HG03196 (cell line): ENCODE results near the gene EPS8L2.
"Not testable (repeated sequence)": the region's sequence is repeated elsewhere in the genome, so short reads cannot be mapped to it uniquely, and the experiment has no call there.

Experiments used
- ATAC-seq: cut with Tn5 transposase; IDR thresholded peaks from one replicate; pipeline ENCODE4 v1.9.1; 2021; ENCODE audit not compliant: unreplicated experiment

EPS8L2 gene

DNA sequence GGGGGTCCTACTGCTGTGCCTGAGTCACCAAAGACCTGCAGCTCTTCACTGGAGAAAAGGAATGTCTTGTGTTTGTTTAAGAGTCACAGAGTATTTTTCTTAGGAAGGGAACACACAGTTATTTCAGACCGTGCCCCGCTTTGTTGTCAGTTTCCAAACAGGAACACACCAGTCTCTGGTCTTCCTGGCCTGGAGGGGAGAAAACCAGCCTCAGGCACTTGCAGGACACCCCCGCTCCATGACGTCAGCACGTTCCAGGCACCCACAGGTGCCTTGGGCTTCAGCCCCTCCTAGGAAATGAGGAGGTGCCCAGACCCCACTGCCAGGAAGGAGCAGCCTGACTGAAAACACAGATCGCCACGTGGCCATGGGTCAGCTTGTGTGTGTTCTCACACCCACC is 16.4 kb upstream of the EPS8L2 start:
- no peak for ATAC-seq

DNA sequence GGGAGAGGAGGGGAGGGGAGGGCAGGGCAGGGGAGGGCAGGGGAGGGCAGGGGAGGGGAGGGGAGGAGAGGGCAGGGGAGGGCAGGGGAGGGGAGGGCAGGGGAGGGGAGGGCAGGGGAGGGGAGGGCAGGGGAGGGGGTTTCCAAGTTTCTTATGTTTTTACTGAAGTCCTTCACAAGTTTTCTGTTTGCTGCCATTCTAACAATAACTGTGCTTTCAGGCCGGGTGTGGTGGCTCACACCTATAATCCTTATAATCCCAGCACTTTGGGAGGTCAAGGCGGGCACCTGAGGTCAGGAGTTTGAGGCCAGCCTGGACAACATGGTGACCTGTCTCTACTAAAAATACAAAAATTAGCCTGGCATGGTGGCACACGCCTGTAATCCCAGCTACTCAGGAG is 15.8 kb upstream of the EPS8L2 start:
- not testable (repeated sequence) for ATAC-seq

DNA sequence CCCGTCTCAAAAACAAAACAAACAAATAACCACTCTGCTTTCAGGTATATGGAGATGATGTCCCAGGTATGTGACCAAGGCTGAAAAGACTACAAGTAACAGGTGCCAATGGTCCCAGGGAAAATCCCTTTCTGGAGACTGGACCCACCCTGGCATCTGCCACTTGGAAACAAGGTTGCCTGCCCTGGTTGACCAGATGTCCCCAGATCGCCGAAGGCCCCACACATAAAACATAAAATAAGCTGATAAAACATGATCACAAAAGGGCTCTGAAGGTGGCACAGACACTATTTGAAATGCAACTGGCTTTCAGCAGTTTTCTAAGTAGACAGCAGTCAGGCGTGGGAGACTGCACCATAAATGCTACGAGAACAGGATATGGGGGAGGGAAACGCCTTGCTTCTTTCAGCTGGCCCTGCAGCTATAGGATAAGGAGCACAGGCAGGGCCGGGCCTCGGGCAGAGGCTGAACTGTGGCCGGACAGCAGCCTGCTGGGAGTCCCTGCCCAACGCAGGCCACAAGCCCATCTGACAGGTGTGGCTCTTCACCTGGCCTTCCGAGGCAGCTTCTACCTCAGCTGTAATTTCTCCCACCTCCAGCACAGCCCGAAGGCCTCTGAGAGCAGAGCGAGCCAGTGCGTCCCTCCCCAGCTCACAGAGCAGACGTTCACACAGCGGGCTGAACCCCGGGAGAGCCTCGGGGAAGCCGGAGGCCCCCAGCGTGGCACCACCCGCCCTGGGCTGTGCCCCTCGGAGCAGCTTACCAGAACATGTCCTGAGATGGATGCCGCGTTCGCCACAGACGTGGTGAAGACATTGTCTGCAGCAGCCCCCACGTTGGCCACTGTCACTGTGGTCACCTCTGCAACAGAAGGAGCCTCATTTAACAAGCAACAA is 15.0 kb upstream of the EPS8L2 start:
- ATAC-seq, result no peak

DNA sequence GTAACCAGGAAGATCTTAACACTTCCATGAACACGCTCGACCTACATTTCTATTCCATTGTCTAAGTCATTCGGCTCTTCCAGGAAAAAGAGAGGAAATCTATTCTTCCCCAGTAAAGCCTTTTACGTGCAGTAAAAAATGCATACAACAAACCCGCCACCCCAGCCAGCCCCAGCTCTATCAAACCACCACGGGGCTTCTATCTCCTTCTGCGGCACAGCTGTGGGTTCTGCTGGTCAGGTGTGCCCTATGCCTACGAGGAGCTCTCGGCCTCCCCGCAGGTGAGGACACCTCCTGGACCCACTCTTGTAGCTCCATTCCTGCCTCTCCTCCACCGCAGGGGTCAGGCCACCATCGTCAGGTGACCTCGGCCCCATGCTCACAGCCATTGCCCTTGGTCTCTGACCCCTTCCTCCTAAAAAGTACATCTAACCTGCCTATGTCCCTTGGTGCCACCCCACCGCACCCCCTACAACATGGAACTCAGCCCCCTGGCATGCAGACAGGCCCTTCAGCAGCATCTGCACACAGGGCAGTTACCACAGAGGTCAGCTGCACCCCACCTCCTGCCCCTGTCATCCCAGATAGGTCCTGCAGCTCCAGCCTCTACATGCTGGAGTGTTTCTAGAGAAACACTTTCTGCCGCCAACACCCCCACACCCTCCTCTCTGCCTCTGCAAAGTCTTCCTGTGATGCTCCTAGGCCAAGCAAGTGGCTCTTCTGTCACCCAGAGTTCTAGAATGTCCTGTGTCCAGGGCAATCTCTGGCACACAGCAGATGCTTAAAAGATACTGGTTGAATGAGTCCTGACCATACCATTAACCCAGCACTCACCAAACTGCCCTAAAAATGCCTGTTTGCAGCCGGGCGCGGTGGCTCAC is 14.1 kb upstream of the EPS8L2 start:
- ATAC-seq, result no peak

DNA sequence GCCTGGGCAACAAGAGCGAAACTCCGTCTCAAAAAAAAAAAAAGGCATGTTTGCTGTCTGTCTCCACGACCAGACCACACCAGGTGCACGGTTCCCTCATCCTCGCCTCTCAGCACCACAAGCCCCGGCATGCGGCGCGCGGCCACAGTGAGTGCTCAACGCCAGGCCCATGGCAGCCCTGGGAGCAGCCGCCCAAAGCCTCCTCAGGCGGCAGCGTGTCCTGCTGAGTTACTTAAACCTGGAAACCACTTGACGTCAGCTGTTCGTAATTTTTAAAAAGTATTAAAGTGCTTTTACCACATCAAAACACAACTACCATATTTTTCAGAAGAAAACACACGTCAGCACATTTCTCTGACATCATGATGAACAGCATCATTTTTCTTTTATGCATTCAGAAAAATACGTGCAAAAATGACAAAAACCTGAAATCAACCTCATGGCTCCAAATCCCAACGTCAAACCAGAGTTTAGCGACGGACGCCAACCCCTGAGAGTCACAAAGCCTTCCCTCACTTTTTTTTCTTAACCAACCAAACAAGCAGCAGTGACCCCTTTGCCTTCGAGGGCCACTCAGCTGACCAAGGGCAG is 13.1 kb upstream of the EPS8L2 start:
- no peak for ATAC-seq

DNA sequence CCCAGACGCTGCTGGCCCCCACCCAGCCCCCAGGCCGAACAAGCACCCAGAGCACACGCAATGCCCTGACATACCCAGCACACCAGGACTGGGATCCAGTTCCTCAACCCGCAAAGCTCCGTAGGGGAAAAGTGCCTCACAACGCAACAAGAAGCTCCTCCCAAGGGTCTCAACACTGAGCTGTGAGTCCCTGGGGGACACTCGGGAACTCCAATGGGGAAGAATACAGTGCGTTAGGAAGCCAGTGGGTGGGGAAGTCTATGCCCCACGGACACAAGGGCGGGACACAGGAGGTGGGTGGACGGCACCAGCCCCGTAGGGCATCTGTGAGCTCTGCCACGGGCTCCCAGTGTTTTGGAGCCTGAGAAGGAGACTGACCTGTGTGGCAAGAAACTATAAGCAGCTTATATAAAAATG is 12.6 kb upstream of the EPS8L2 start:
- no peak for ATAC-seq

DNA sequence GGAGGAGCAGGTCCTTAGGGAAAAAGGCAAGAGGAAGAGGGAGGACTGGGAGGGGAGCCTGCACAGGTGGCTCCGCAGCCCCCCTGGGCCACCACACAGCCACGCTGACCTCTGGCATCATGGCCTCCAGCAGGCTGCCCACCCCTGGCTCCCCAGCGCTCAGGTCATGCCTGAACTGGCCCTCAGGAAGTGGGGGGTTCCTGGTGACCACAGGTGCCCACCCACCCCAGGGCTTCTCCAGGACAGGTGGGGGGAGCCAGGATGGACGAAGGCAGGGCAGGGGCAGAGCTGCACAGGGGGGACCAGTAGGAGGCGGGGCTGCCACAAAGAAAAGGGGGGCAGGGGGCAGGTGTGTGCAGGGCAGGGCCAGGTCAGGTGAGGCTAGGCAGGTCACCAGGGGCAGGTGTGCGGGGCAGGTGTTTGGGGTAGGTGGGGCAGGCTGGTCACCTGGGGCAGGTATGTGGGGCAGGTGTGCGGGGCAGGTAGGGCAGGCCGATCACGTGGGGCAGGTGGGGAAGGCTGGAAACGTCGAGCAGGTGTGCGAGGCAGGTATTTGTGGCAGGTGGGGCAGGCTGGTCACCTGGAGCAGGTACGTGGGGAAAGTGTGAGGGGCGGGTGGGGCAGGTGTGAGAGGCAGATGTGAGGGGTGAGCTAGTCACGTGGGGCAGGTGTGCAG is 12.0 kb upstream of the EPS8L2 start:
- no peak for ATAC-seq

DNA sequence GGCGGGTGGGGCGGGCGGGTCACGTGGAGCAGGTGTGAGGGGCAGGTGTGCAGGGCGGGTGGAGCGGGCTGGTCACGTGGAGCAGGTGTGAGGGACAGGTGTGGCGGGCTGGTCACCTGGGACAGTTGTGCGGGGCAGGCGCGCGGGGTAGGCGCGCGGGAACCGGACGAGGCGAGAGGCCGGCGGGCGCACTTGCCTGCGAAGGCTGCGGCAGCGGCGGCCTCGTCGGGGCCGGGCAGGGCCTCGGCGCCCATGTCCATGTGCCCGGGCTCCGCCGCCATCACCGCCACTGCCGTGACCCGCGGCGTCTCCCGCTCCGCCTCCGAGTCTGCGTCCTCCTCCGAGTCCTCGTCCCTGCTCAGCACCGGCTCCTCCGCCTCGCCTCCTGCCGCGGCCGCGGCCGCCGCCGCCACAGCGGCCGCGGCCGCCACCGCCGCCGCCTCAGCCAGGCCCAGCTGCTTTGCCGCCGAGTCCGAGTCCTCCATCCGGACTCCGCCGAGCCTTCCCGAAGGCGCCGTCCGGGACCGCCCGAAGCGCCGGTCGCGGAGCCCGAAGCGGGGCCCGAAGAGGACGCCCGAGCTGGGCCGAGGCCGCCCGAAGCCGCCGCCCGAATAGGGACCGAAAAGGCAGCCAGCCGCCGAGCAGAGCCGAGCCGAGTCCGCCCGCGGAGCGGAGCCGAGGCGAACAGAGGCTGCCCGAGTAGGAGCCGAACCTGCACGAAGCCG is 11.3 kb upstream of the EPS8L2 start, which contains the start of gene DEAF1:
TSS of gene DEAF1 (minus strand) at position 660 of the 725 bp plus-strand sequence. CDS start at position 485, 175 bp downstream.
- peak; percentile 78 for ATAC-seq

DNA sequence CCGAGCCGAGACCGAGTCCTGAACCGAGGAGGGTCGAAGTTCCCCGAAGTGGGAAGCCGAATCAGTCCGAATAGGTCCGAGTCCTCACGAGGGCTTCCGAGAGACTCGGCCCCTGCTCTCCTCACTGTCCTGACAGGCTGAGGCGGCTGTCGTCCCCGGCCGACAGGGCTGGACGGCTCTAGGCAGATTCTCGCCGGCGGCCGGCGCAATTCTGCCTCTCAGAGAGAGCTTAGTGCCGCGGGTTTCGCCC is 10.8 kb upstream of the EPS8L2 start:
- ATAC-seq, result no peak

DNA sequence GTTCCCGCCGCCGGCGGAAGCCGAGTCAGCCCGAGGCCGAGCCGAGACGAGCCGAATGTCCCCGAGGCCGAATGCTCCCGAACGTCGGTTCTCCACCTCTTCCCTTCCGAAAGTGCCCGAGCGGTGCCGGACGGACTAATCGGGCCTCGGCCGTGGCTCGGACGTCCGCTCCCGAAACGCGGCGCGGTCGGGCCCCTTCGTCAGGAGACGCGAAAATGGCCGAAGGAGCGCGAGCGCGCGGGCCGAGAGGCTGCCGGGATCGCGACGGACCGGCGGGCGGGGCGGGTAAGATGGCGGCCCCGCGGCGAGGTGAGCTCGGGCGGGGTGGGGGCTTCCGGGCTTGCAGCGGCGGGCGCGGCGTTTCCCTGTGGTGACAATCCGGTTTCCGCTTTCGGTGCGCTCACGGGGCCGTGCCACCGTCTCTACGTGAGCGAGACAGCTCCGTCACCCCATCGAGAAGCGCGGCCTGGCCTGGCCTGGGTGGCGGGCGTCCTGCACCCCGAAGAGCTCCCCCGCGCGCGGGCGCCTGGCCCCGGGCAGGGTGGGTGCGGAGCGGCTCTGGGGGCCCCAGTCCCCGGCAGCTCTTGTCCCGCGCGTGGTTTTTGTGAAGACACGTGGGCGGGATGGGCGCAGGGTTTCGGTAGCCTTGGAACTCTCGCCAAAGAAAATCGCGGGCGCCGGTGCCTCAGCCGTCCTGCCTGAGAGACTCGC is 10.3 kb upstream of the EPS8L2 start, which contains the start of gene TMEM80:
TSS of gene TMEM80 (plus strand) at position 279 of the 711 bp plus-strand sequence. CDS start at position 291, 12 bp downstream.
- peak; percentile 75 for ATAC-seq

DNA sequence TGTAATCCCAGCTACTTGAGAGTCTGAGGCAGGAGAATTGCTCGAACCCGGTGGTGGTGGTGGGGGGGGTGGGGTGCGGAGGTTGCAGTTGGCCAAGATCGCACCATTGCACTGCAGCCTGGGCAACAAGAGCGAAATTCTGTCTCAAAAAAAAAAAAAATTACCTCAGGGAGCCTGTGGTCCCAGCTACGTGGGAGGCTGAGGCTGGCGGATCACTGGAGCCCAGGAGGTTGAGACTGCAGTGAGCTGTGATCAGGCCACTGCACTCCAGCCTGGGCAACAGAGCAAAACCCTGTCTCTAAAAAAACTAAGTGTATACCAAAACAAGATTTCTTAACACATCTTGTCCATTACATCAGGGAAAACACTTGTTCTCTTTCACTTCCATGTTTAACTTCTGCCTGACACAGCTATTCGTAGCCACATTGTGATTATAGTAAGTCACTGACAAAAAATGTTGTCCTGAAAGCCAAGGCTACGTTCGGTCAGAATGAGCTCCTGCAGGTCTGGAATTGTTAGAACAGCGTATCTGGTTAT is 9.0 kb upstream of the EPS8L2 start:
- ATAC-seq, result no peak

DNA sequence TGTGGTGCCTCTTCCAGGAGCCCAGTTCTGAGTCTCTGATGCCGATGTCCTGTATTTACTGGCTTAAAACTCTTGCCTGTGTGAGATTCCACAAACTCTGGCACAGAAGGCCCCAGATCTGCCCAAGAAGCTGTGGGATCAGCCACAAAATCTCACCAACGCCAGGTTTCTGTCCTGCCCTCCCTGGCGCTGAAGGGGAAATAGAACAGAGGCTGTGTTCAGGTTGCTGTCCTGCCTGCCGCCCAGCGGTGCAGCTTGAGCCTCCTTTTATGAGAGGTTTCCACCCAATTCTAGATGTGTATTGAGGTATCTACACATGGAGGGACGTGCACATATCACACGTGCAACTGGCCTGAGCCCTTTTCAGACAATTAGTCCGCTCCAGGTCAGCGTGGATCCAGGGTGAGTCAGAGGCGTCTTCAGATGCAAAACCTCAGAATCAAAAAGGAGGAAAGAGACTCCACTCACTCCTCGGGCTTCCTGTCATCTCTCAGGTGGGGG is 8.2 kb upstream of the EPS8L2 start:
- ATAC-seq, result no peak

DNA sequence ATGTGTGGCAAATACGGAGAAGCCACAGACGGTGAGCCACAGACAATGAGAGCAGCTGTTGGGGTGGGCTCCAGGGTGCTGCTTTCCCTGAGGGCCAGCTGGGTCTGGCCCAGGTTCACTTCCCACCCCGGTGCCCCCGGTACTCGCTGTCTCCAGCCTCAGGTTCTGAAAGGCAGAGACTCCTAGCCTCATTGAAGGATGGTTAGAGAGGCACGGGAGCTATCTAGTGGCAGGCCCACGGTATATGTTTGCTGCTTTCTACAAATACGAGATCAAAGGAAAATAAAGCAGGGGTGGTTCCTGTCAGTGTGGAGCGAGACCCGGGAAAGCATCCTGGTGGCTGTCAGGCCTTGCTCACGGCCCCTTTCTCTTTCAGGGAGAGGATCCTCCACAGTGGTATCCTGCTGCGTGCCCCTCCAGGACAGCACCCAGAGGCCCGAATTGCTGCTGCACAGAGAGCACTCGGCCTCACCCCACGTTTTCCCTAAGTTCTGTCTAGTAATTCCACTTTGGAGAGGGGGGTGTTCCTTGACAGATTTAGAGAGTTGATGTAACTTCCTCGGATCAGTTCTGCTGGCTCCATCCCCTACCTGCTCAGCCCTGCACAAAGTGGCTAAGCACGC is 7.4 kb upstream of the EPS8L2 start:
- no peak for ATAC-seq

DNA sequence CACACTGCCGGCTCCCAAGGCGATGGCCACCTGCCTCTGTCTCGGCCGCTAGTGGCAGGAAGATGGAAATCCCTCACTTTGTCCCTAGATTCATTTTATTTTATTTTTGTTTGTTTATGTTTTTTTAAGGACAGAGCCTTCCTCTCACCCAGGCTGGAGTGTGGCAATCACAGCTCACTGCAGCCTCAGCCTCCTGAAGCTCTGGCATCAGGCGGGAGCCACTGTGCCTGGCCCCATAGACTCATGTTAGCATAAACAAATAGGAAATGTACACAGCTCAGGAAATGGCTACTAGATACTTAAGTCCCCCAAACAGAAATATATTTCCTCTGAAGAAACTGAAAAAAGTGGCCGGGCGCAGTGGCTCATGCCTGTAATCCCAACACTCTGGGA is 6.9 kb upstream of the EPS8L2 start:
- no peak for ATAC-seq

DNA sequence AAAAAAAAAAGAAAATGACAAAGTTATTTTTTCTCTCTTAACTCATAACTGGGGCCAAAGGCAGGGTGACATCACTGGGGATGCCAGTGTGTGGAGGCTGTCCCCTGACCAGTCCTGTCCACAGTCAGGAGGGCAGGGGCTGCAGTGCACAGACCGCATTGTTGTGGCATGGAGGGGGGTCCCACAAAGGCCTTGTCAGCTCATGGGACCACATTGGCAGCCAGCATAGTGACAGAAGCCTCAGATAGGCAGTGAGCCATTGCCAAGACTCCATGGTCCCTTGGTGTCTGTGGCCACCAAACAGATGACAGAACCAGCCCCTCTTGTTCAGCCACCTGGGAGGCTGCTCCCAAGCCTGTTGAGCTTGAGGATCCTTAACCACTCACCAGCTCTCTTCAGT is 6.3 kb upstream of the EPS8L2 start:
- no peak for ATAC-seq

DNA sequence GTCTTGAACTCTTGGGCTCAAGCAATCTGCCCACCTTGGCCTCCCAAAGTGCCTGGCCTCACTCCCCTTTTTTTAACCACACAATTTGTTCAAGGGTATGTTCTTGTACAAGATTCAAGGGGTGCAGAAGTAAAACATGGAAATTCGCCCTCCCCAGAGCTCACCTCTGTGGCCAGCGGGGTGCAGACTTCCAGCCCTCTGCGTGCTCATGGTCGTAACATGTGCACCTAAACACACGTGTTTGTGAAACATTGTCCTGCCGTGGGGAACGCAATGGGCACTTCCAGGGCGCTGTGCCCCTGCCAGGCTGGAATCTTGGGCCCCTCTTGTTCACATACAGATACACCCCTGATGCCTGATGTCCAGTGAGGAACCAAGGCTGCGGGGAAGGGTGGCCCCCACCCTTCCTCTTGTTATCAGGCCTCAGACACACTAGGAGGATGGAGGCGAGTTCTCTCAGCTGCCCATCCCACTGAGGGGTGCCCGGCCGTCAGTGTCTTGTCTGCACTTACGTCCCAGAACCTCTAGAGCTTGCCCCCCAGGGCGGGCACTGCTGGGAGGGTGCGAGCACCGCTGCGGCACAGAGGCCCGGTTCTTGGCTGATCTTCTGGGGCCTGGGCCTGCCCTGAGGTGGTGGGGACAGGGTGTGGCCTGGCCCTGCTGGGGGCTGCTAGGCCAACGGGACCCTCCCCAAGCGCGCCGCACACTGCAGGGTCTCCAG is 4.1 kb upstream of the EPS8L2 start:
- ATAC-seq, result no peak

DNA sequence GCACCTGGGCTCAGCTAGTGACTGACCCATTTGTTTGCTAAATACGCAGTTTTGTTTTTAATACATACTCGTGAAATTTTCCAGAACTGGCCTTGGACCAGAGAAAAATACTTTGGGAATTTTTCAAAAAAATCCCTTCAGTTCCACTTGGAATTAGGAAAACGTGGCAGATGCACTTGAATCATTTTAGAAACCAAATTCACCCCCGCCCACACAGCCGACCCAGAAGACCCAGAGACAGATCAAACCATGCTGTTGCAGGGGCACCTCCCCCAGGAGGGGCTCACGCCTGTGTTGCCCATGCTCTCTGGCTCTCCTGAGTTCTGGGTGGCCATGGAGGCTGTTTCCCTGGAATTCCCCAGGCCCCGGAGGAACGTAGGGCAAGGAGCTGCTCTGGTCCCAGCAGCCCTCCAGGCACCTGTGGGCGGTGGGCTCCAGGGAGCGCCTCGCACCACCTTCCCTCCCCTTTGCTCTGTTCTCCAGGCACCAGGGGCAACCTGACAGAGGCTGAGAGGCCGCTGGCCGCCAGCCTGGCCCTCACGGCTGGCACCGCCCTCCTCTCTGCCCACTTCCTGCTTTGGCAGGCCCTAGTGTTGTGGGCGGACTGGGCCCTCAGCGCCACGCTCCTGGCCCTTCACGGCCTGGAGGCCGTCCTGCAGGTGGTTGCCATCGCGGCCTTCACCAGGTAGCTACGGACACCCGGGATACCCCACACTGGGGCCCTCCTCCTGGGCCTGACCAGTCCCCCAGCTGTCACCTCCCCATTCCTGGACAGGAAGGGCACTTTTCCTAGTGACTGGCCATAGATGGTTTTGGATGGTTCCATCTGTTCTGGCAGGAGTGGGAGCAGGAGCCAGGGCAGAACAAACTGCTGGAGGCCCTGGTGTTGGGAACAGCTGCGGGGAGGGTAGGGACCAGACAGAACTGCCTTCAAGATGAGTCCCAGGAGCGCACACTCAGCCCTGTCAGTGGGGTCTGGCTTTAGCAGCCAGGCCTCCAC is 3.3 kb upstream of the EPS8L2 start:
- no peak for ATAC-seq
